Stimulated activated naive CD4-positive, alpha-beta T cell treated with Interleukin-2 at 50 U/mL for 16 hours (primary cell): Measurements from ENCODE around the gene KRTAP6-3.

Source experiments
- DNase-seq: peaks from one replicate; lab custom pipeline; 2025; lab: John Stamatoyannopoulos, UW

The KRTAP6-3 gene, protein sequence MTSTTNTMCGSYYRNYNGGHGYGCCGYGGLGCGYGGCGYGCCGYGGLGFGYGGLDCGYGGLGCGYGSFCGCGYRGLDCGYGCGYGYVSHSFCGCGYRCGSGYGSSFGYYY

GRCh38 chr21:30592140-30592539, at the start of gene KRTAP6-3:
Gene KRTAP6-3, plus strand, starts transcription at chr21:30592440. Its CDS starts 6 bp downstream, at chr21:30592446.
- DNase-seq: no peak

GRCh38 chr21:30552782-30553181, 39.5 kb upstream of the KRTAP6-3 start:
- no peak for DNase-seq

GRCh38 chr21:30555095-30555494, 37.1 kb upstream of the KRTAP6-3 start:
- DNase-seq: no peak

GRCh38 chr21:30561264-30561895, 30.9 kb upstream of the KRTAP6-3 start, which contains the start of gene KRTAP19-7:
Gene KRTAP19-7, minus strand, starts transcription at chr21:30561314. Its CDS starts 25 bp downstream, at chr21:30561289.
- DNase-seq: no peak

DNA sequence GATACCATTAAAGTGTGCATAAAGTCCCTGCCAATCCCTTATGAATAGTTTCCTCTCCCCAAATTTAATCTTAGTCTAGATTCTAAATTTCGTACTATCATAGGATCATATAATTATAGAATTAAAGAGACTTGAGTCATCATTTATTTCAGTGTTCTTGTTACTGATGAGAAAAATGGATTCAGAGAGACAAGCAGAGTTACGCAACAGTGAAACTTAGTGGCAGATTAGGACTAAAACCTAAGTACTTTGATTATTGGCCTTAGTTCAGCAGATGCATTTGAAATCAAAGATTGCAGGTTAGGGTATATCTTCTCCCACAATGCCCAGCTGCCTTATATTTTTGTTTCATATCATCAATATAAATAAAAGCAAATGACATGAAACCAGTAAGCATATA, 30.3 kb upstream of the KRTAP6-3 start:
- no peak for DNase-seq

DNA sequence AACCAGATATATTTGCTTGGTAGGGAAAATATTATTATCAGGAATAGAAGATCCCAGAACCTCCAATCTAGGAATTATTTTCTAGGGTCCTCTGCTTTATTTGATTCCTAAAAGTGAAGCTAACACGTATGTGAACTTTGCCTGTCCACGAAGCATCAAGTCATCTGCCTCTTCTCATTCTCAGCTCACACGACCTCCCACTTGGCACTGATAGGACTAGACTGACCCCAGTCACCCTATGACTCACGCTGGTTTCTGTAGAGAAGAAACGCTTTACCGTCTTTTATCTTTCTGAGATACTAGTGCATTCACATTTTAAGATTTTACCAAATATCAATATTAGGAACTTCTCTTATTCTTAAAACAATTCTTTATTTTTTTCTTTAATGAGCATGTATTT, 29.2 kb upstream of the KRTAP6-3 start:
- no peak for DNase-seq

DNA sequence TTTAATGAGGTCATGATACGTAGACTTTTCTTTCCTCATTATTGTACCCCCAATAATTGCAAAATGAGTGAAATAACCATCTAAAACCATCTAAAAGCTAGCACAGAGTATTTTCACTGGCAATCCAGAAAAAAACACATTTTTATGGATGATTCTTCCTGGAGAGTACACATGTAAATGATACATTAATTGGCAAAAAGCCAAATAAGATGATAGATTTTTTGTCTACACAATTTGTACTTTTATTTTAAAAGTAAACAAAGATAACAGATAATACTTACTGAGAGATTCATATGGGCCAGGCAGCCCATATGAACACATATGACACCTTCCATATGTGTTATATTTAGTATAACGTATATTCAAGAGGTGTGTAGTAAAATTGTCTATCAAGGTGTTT, 28.6 kb upstream of the KRTAP6-3 start:
- DNase-seq: no peak

DNA sequence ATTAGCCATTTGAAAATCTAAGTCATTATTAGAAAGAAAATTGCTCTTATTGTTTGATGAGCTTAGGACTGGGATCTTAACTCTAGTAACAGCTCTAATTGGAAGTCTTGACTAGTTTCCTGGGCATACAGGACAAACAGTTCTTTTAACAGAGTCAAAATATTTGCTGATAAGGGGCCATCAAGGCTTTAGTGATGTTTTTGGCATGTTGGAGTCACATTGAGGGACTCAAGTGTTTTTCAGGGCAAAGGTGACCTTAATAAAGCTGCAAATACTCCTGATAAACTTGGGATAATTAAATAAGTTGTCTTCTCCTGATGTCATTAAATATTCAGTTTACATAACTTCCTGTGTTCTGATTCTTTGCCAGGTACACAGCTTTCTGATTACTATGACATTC, 24.6 kb upstream of the KRTAP6-3 start:
- DNase-seq: no peak

DNA sequence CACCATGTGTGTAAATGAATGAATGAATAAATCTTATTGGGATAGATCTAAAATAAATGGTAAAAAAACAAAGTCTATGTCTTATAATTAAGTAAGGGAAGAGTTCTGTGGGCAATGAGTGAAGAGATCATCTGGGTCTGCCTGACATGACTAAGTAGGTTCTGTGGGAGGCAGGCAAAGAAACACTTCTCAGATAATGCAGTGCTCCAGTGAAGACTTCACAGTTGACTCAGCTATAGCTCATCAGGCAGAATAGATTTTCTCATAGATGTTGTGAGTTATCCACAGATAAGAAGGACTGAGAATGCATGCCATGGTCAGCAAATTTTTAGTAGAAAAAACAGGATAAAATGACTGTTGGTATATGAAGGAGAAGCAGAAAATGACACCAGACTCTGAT, 14.5 kb upstream of the KRTAP6-3 start:
- DNase-seq: no peak

GRCh38 chr21:30579346-30579745, 12.9 kb upstream of the KRTAP6-3 start:
- no peak for DNase-seq

GRCh38 chr21:30580132-30580531, 12.1 kb upstream of the KRTAP6-3 start:
- no peak for DNase-seq

- DNase-seq: no peak
These were observed 9.4 kb upstream of the KRTAP6-3 start for GRCh38 chr21:30582870-30583269.

DNA sequence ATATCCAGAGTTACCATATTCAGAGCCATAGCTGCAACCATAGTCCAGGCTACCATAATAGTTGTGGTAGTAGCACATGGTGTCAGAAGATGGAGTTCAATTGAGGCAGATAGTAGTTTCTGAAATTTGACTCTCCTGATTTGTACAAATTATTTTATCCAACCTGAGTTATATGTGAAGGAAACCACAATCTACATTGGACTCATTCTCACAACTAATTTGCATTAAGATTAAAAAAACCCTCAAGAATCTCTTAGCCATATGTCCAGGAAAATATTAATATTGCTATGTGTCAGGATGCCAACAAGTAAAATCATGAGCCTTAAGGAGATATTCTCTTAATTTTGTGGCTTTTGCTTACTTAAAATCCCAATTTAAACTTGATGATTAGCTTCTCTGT, 1.9 kb upstream of the KRTAP6-3 start, which contains the start of gene KRTAP22-2:
Gene KRTAP22-2 (minus strand): TSS at position 101 of the 400 bp plus-strand sequence.
- no peak for DNase-seq

DNA sequence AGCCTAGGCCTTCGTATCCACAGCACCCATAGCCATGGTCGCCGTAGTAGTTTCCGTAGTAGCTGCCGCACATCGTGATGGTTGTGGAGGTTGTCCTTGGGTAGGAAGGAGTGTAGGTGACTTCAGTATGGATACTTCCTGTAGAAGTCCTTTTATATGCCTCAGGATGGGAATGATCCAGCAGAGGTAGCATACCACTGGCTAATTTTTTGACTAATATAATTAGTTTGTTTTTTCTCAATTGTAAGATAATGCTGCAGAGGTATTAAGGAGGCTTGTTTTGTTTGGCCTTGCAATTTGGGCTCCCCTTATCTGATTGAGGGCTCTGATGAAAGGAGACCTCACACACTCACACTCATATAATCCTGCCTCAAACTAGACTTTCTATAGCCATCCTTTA, 6.6 kb downstream of the KRTAP6-3 start, which contains the start of gene KRTAP6-2:
Gene KRTAP6-2 (minus strand): TSS at position 101 of the 400 bp plus-strand sequence. CDS start 28 bp downstream, at position 73.
- no peak for DNase-seq

DNA sequence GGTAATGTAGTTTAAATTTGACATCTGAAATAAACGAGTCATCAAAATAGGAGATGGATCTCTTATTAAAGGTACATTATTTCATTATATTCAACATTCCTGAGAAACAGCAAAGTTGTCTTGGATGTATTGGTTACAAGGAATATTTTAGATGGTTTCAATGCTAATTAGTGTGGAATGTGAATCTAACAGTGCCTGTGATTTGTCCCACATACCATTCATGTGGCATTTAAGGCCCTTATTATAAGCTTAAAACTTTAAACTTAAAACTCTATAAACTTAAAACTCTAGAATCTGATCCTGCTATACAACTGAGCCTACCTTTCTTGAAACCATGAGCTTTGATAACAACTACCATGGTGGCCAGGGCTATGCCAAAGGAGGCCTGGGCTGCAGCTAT, 8.5 kb downstream of the KRTAP6-3 start, which contains the start of gene KRTAP22-1:
Gene KRTAP22-1 (plus strand): TSS at position 301 of the 400 bp plus-strand sequence.
- DNase-seq: no peak

- DNase-seq: no peak
These were observed 13.7 kb downstream of the KRTAP6-3 start for GRCh38 chr21:30605968-30606367.

DNA sequence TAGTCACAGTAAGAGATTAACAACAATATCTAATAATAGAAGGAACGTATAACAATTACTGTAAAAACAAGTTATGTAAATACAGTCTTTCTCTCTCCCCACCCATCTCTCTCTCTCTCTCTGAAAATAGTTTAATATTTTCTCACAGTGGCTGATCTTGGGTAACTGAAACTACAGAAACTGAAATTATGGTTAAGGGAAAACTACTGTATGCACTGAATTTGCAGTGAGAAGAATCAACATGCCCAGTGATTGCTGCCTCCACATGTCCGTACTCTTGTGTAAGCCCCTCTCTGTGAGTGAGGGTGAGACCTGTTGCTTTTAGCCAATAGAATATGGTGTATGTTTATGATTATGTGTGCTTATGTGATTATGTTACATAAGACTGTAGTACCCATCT, 19.9 kb downstream of the KRTAP6-3 start:
- no peak for DNase-seq

- DNase-seq: no peak
These were observed 21.6 kb downstream of the KRTAP6-3 start, which contains the start of gene KRTAP6-1 for GRCh38 chr21:30613836-30614235. Gene KRTAP6-1, minus strand, starts transcription at chr21:30613930. Its CDS starts 26 bp downstream, at chr21:30613904.

DNA sequence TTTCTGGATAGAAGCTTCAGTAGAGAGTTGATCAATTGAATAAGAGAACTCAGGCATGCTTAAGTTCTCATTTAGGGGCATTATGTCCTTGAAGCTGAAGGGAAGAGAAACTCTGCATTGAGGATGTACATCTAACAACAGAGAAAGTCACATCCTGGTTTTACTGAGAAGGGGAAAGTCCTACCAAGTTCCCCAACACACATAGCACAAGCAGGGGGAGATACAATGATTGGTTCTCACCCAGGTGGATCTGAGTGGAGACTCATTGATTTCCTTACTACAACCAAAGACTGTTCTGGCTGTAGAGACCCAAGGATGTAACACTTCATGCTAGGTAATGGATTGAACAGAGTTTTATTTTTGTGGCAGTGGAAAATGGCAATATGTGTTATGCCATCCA, 23.0 kb downstream of the KRTAP6-3 start:
- DNase-seq: no peak

GRCh38 chr21:30616125-30616524, 23.9 kb downstream of the KRTAP6-3 start, which contains the start of gene KRTAP20-1:
Gene KRTAP20-1, plus strand, starts transcription at chr21:30616425. Its CDS starts 30 bp downstream, at chr21:30616455.
- DNase-seq: no peak

DNA sequence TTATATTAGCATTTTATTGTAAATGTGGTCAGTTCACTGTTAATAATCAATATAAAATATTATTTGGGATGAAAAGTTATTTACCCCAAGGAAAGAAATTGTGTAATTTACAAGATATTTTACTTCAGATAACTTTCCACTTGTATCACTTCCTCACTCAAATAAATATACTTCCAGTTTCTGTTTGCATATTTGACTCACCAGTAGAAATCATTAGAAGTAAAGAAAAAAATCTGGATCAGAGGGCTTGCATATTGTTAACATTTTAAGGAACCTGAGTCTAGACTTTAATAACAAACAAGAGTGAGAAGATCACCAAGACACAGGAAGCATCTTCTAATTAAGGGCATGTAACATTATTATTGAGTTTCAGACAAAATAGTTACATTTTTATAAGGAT, 27.8 kb downstream of the KRTAP6-3 start:
- no peak for DNase-seq

DNA sequence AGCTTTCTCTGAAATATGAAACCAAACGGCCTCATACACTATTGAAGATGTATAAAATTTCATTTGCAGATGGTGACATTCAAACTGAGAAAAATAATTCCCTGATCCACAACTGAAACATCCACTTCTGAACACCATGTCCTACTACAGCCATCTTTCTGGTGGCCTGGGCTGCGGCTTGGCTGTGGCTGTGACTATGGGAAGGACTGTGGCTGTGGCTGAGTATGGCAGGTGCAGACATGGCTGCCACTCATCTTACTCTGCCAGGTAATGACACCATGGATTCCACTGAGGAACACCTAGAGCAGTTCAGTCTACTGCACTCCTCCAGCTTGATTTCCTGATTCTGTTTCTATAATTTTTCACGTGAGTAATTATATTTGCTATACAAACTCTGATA, 28.3 kb downstream of the KRTAP6-3 start, which contains the start of gene KRTAP20-4:
Gene KRTAP20-4 (plus strand): TSS at position 106 of the 400 bp plus-strand sequence.
- no peak for DNase-seq

GRCh38 chr21:30623362-30623761, 31.1 kb downstream of the KRTAP6-3 start:
- no peak for DNase-seq
